C4-2B (cell line): Measurements from ENCODE around the gene FOXO3.
A peak's percentile ranks its signal among the peaks of the same experiment; 100 is the strongest.

Source experiments
- H3K27ac ChIP-seq: fragments of 450-650 bp; 2 replicates; pipeline ENCODE4 v1.5.1; 2017
- CTCF ChIP-seq: fragments of 450-650 bp; conservative IDR thresholded peaks from 2 replicates; pipeline ENCODE4 v1.5.1; 2017; ENCODE audit warnings: mild to moderate bottlenecking
- ZFX ChIP-seq: fragments of 450-650 bp; IDR thresholded peaks from 2 replicates; pipeline ENCODE4 v1.6.1; 2017

FOXO3 gene

GRCh38 chr6:108710551-108710950 lies 149.8 kb downstream of the FOXO3 start:
- TF ChIP-seq CTCF (no peak), ZFX (no peak)
- peak overlapping the region; percentile 25; the same call in 1 of the 2 replicates for H3K27ac ChIP-seq

- no peak overlapping the region for H3K27ac ChIP-seq
- TF ChIP-seq ZFX = no peak
- TF ChIP-seq CTCF = no peak
Measured at GRCh38 chr6:108711071-108711470, 150.4 kb downstream of the FOXO3 start.

GRCh38 chr6:108711826-108712225 lies 151.1 kb downstream of the FOXO3 start:
- H3K27ac ChIP-seq = no peak overlapping the region
- no peak for TF ChIP-seq ZFX
- no peak for TF ChIP-seq CTCF

DNA sequence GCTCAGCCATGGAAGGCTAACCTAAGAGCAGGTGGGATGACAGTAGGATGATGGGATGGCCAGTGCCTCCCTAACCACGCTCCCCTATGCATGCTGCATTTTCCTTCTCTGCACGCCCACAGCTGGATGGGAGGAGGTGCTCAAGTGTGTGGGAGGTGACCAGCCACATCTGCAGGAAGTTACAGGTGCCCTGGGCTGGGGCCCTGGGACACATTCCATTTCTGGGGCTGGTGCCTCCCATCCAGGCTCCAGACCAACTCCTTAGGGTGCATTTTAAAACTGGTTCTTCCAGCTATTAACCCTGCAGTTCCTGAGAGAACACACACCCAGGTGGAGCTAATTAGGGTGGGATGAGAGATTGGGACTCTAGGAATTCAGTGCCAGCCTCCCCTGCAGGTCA lies 152.2 kb downstream of the FOXO3 start:
- H3K27ac ChIP-seq = no peak overlapping the region
- no peak for TF ChIP-seq CTCF
- no peak for TF ChIP-seq ZFX

DNA sequence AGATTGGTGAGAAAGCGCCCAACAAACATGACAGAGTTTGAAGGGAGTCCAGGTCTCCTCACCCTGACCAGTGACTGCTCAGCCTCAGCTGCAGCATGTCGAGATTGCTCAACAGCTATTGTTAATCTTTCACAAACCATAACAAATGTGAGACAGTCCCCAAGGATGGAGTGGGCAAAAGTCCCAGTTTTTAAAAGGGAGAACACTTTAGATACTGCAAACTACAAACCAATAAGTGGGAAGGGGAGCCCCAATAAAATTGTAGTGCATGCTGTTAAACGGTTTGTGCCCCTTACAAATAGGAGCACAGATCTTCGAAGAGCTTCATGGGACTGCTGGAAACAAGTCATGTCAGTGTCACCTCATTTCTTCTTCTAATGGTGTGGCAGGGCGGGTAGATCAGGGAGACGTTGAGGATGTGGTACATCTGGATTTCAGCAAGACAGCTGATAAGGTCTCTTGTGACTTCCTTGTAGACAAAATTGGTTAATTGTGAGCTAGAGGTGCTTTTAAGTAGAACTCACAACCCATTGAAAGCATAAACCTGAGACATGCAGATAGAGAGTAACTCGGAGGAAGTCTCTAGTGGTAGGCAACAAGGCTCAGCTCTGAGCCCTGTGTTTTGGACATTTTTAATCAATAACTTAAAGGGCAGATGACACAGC lies 153.5 kb downstream of the FOXO3 start:
- no peak overlapping the region for H3K27ac ChIP-seq
- TF ChIP-seq CTCF (no peak), ZFX (no peak)

- no peak overlapping the region for H3K27ac ChIP-seq
- TF ChIP-seq ZFX (no peak), CTCF (no peak)
Measured at GRCh38 chr6:108714766-108715414, 154.2 kb downstream of the FOXO3 start.

GRCh38 chr6:108715832-108716231 lies 155.1 kb downstream of the FOXO3 start:
- TF ChIP-seq ZFX (no peak), CTCF (no peak)
- H3K27ac ChIP-seq = no peak overlapping the region
